Panc1 (cell line): Measurements from ENCODE around the gene CHST11.

ENCODE experiments used
- CTCF ChIP-seq: fragments of 450-650 bp; IDR thresholded peaks from 2 replicates; pipeline ENCODE4 v1.5.1; 2017; ENCODE audit warnings: mild to moderate bottlenecking
- POLR2AphosphoS5 ChIP-seq: IDR thresholded peaks from 2 replicates; pipeline ENCODE4 v1.6.1; 2012; ENCODE audit warnings: mild to moderate bottlenecking, low read depth, low read length, moderate library complexity
- SIN3A ChIP-seq: IDR thresholded peaks from 2 replicates; pipeline ENCODE4 v1.6.1; 2012; ENCODE audit warnings: low read depth, mild to moderate bottlenecking, low read length, moderate library complexity, borderline replicate concordance; ENCODE audit not compliant: insufficient read depth

GRCh38 chr12:104473374-104473983, 16.7 kb downstream of the CHST11 start:
- TF ChIP-seq CTCF (no peak), POLR2AphosphoS5 (no peak), SIN3A (no peak)
